Kidney (tissue), 14 donors: ENCODE measurements around the gene NFATC2. TPM values are rescaled to one million over a fixed set of nuclear protein-coding genes. Genes with fewer than 3 reads are reported as not detected.

Experiments
- DNase-seq, 5 donors: peaks; one replicate each; pipeline ENCODE4 v3.0.0-alpha.2; 2013 to 2020
- FAIRE-seq: peaks from 2 replicates; lab custom pipeline; 2012; peaks lifted over from hg19 to GRCh38; lab: Jason Lieb, UNC
- H3K27ac ChIP-seq, 2 donors: one replicate each; pipeline ENCODE4 v1.7.0; 2013; ENCODE audit warnings: low read depth in 2 of 2, low read length in 2 of 2, inconsistent platforms in 1 of 2
- H3K27me3 ChIP-seq: one replicate; pipeline ENCODE4 v1.7.1; 2013; ENCODE audit warnings: low read length, inconsistent platforms; ENCODE audit not compliant: control insufficient read depth, insufficient read depth
- H3K36me3 ChIP-seq, 3 donors: one replicate each; pipeline versions ENCODE4 v1.7.0 to v1.7.1; 2013; ENCODE audit warnings: low read length in 3 of 3, control low read depth in 1 of 3, inconsistent platforms in 1 of 3; ENCODE audit not compliant: insufficient read depth in 3 of 3, control insufficient read depth in 2 of 3
- H3K4me1 ChIP-seq, 3 donors: one replicate each; pipeline versions ENCODE4 v1.7.0 to v1.7.1; 2013; ENCODE audit warnings: low read length in 3 of 3, inconsistent platforms in 1 of 3, low read depth in 1 of 3; ENCODE audit not compliant: control insufficient read depth in 2 of 3, insufficient read depth in 2 of 3
- H3K4me3 ChIP-seq, 3 donors: one replicate each; pipeline versions ENCODE4 v1.7.0 to v1.8.1; 2013; ENCODE audit warnings: low read length in 3 of 3, control low read depth in 1 of 3, inconsistent platforms in 1 of 3
- H3K9ac ChIP-seq, 3 donors: one replicate each; pipeline versions ENCODE4 v1.7.0 to v1.7.1; 2013; ENCODE audit warnings: low read length in 3 of 3, control low read depth in 1 of 3, inconsistent platforms in 1 of 3
- H3K9me3 ChIP-seq, 3 donors: one replicate each; pipeline versions ENCODE4 v1.7.0 to v1.7.1; 2013; ENCODE audit warnings: low read length in 3 of 3, control low read depth in 1 of 3, inconsistent platforms in 1 of 3; ENCODE audit not compliant: control insufficient read depth in 2 of 3, insufficient read depth in 1 of 3
- intact Hi-C: fragments of 100-400 bp; cut with DNase I; formaldehyde crosslinking; loops from one replicate; pipeline ENCODE4 v1.11.1; 2022
- polyA plus RNA-seq: library from polyadenylated mRNA; stranded (reverse); fragments of 350-450 nt; fragmentation: Illumina TruSeq; extraction: RNeasy Lipid Tissue Mini Kit (QIAGEN cat#74804); gene quantifications from one replicate; pipeline ENCODE4 v1.2.3, GENCODE V29; 2014; ENCODE audit warnings: low read depth, low replicate concordance; ENCODE audit not compliant: insufficient read depth
- total RNA-seq: library from RNA; stranded (reverse); fragmentation: NEBNext Ultra II Directional; extraction: Animal tissue kit (Norgen Biotek cat#: 25700); gene quantifications from one replicate; pipeline ENCODE4 v1.2.1, GENCODE V29; 2021
- TF ChIP-seq, protein P1 (sequence below): IDR thresholded peaks from 3 replicates; pipeline ENCODE4 v1.5.1; 2012; ENCODE audit warnings: mild to moderate bottlenecking, moderate library complexity, borderline replicate concordance; ENCODE audit not compliant: insufficient read depth; ENCODE audit errors: extremely low read depth
- donor health status: control.
- donor health status: control.
- donor health status: control.
- donor health status: control.
- donor health status: control.
- donor health status: DM: yes; HTN: yes; CAD: no.
- donor health status: Normal renal cell carcinoma (clear cell type).

The NFATC2 gene
- total and polyA plus RNA-seq, 2 donors from 2014 or later, result 0.73 to 10.5 TPM

DNA sequence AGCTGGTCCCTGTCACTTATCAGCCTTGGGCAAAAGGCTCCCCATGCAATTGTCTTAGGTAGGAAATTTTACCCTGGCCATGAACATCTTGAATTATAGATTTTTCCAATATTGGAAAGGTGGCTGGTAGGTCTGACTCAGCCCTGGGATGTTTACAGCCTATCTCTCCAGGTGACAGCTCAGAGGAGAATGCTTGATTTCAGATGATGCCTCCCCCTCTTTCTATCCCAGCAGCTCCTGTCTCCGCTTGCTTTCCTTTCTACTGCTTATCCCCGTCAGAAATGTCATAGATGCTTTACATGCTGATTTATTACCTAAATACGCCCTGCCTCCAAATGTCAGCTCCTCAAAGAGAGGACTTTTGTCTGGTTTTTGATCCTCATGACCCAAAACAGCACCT, 109.6 kb downstream of the NFATC2 start:
- Histone ChIP-seq H3K36me3 (no peaks in the 10 kb centered on the region), H3K4me1 (peaks cover 0 to under 1% (median 0%) of the 10 kb centered on the region in 3 donors), H3K27ac (no peak overlapping the region), H3K27me3 (no peaks in the 10 kb centered on the region), H3K4me3 (no peak overlapping the region), H3K9ac (no peak overlapping the region), H3K9me3 (no peaks in the 10 kb centered on the region)
- TF ChIP-seq, protein P1, sequence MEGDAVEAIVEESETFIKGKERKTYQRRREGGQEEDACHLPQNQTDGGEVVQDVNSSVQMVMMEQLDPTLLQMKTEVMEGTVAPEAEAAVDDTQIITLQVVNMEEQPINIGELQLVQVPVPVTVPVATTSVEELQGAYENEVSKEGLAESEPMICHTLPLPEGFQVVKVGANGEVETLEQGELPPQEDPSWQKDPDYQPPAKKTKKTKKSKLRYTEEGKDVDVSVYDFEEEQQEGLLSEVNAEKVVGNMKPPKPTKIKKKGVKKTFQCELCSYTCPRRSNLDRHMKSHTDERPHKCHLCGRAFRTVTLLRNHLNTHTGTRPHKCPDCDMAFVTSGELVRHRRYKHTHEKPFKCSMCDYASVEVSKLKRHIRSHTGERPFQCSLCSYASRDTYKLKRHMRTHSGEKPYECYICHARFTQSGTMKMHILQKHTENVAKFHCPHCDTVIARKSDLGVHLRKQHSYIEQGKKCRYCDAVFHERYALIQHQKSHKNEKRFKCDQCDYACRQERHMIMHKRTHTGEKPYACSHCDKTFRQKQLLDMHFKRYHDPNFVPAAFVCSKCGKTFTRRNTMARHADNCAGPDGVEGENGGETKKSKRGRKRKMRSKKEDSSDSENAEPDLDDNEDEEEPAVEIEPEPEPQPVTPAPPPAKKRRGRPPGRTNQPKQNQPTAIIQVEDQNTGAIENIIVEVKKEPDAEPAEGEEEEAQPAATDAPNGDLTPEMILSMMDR, result no peak
- FAIRE-seq, result no peak
- intact Hi-C loops, result no loop called here
- no peak for DNase-seq

DNA sequence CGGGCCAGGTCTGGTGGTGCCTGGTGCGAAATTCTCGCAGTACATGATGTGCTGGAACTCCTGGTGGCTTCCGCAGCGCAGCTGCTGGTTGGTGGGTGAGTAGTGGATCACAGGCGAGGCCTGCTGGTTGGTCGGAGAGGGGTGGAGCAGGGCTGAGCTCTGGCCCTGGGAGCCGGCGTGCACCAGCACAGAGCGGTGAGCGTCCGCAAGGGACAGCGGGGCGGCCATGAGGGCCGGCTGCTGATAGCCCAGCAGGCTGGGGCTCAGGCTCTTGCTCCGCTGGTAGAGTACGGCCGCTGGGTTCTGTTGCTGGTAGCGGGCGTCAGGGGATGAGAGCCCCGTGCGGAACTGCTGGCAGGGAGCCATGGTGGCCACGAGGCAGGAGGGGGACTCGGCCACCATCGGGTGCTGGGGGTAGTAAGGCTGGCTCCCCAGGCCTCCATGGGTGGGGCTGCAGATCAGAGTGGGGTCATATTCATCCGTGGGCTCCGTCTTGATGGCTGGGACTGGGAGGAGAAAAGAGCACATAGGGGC, 110.2 kb downstream of the NFATC2 start:
- Histone ChIP-seq H3K27me3 (no peaks in the 10 kb centered on the region), H3K9ac (no peak overlapping the region), H3K36me3 (no peaks in the 10 kb centered on the region), H3K4me1 (peaks cover 0 to 2% (median 0%) of the 10 kb centered on the region in 3 donors), H3K27ac (no peak overlapping the region), H3K4me3 (no peak overlapping the region), H3K9me3 (no peaks in the 10 kb centered on the region)
- TF ChIP-seq, protein P1, result no peak
- intact Hi-C loops, result no loop called here
- peak in 1 of 5 donors; percentile 76 for DNase-seq
- FAIRE-seq, result no peak

GRCh38 chr20:51431321-51431720, 111.2 kb downstream of the NFATC2 start:
- intact Hi-C loops, result no loop called here
- no peaks in the 10 kb centered on the region for H3K36me3 ChIP-seq
- FAIRE-seq, result no peak

More at GRCh38 chr20:51431321-51431720, 111.2 kb downstream of the NFATC2 start:
- no peak overlapping the region for H3K9ac ChIP-seq
- H3K27ac ChIP-seq, result no peak overlapping the region
- H3K4me1 ChIP-seq, result peaks cover 0 to 2% (median 0%) of the 10 kb centered on the region in 3 donors
- H3K27me3 ChIP-seq, result no peaks in the 10 kb centered on the region
- no peak overlapping the region for H3K4me3 ChIP-seq
- TF ChIP-seq, protein P1, result no peak
- no peaks in the 10 kb centered on the region for H3K9me3 ChIP-seq
- no peak for DNase-seq
